Loucy (cell line): ENCODE results near the gene MSH2.

Source experiments
- H2AFZ ChIP-seq: fragments of 200-600 bp; sonication (generic); 2 replicates; pipeline ENCODE4 v1.6.0; 2016; ENCODE audit warnings: antibody characterized with exemption, mild to moderate bottlenecking, low read length, moderate library complexity
- H3F3A ChIP-seq: fragments of 200-600 bp; 2 replicates; pipeline ENCODE4 v1.6.0; 2016; ENCODE audit warnings: antibody characterized with exemption, low read depth, mild to moderate bottlenecking
- H3K27me3 ChIP-seq: fragments of 200-600 bp; sonication (generic); 2 replicates; pipeline ENCODE4 v1.6.1; 2014; ENCODE audit warnings: low read length, mild to moderate bottlenecking; ENCODE audit not compliant: insufficient read depth, poor library complexity, severe bottlenecking
- H3K36me3 ChIP-seq: fragments of 200-600 bp; sonication (generic); 2 replicates; pipeline ENCODE4 v1.6.1; 2016; ENCODE audit warnings: low read length; ENCODE audit not compliant: insufficient read depth
- H3K4me1 ChIP-seq: fragments of 200-600 bp; sonication (generic); 2 replicates; pipeline ENCODE4 v1.5.1; 2014; ENCODE audit warnings: low read length, mild to moderate bottlenecking; ENCODE audit not compliant: insufficient read depth, poor library complexity, severe bottlenecking
- H3K4me2 ChIP-seq: fragments of 200-600 bp; sonication (generic); 2 replicates; pipeline ENCODE4 v1.6.0; 2014; ENCODE audit warnings: antibody characterized with exemption, low read length, low read depth, mild to moderate bottlenecking; ENCODE audit not compliant: poor library complexity, severe bottlenecking
- H3K4me3 ChIP-seq: fragments of 200-600 bp; sonication (generic); 2 replicates; pipeline ENCODE4 v1.5.1; 2014; ENCODE audit warnings: low read length, mild to moderate bottlenecking, mixed read lengths; ENCODE audit not compliant: poor library complexity, severe bottlenecking
- H3K79me2 ChIP-seq: fragments of 200-600 bp; sonication (generic); 2 replicates; pipeline ENCODE4 v1.6.1; 2014; ENCODE audit warnings: low read length; ENCODE audit not compliant: insufficient read depth
- H3K9ac ChIP-seq: fragments of 200-600 bp; sonication (generic); 2 replicates; pipeline ENCODE4 v1.6.0; 2014; ENCODE audit warnings: mild to moderate bottlenecking, low read depth, low read length, moderate library complexity; ENCODE audit not compliant: poor library complexity, severe bottlenecking
- H3K9me2 ChIP-seq: fragments of 200-600 bp; sonication (generic); replicated peaks from 2 replicates; pipeline ENCODE4 v1.6.1; 2016; ENCODE audit warnings: low read depth, low read length, mixed read lengths
- H3K9me3 ChIP-seq: fragments of 200-600 bp; sonication (generic); 2 replicates; pipeline ENCODE4 v1.6.1; 2014; ENCODE audit warnings: mild to moderate bottlenecking, antibody characterized with exemption, low read length, low read depth; ENCODE audit not compliant: insufficient read depth
- H4K20me1 ChIP-seq: fragments of 200-600 bp; sonication (generic); 2 replicates; pipeline ENCODE4 v1.6.0; 2014; ENCODE audit warnings: antibody characterized with exemption, low read length, mild to moderate bottlenecking; ENCODE audit not compliant: insufficient read depth, poor library complexity, severe bottlenecking
- EZH2phosphoT487 ChIP-seq: fragments of 200-600 bp; IDR thresholded peaks from 2 replicates; pipeline ENCODE4 v1.6.1; 2018; ENCODE audit warnings: antibody characterized with exemption, mild to moderate bottlenecking, moderate library complexity, borderline replicate concordance
- TF ChIP-seq, protein P1 (sequence below): fragments of 200-600 bp; sonication (generic); conservative IDR thresholded peaks from 2 replicates; pipeline ENCODE4 v1.5.1; 2014; ENCODE audit warnings: mild to moderate bottlenecking, antibody characterized with exemption, low read length

The MSH2 gene

DNA sequence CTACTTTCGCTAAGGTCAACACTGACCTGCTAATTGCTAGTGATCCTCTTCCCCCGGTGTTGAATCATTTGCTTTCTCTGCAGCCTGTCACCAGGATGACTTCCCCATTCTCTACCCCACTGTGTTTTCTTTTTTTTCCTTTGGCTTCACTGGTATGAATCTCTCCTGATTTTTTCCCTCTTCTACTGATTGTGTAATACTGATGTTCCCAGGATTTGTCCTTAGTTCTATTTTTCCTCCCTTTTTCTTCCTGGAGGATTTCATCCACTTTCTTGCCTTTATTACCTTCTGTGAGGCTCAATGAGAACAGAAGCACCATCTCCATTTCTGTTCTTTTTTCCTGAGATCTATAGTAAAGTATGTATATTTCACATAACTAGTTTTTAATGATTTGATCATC is 14.1 kb upstream of the MSH2 start:
- no peak overlapping the region for H3K4me2 ChIP-seq
- no peak overlapping the region for H3K9ac ChIP-seq
- H4K20me1 ChIP-seq = no peaks in the 10 kb centered on the region
- no peaks in the 10 kb centered on the region for H3K9me3 ChIP-seq
- H2AFZ ChIP-seq = peak overlapping the region; percentile 3; the same call in 1 of the 2 replicates
- H3K4me1 ChIP-seq = no peaks in the 10 kb centered on the region
- TF ChIP-seq EZH2phosphoT487 = no peak
- TF ChIP-seq, protein P1, sequence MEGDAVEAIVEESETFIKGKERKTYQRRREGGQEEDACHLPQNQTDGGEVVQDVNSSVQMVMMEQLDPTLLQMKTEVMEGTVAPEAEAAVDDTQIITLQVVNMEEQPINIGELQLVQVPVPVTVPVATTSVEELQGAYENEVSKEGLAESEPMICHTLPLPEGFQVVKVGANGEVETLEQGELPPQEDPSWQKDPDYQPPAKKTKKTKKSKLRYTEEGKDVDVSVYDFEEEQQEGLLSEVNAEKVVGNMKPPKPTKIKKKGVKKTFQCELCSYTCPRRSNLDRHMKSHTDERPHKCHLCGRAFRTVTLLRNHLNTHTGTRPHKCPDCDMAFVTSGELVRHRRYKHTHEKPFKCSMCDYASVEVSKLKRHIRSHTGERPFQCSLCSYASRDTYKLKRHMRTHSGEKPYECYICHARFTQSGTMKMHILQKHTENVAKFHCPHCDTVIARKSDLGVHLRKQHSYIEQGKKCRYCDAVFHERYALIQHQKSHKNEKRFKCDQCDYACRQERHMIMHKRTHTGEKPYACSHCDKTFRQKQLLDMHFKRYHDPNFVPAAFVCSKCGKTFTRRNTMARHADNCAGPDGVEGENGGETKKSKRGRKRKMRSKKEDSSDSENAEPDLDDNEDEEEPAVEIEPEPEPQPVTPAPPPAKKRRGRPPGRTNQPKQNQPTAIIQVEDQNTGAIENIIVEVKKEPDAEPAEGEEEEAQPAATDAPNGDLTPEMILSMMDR = no peak
- H3K36me3 ChIP-seq = no peaks in the 10 kb centered on the region
- no peaks in the 10 kb centered on the region for H3K9me2 ChIP-seq
- H3F3A ChIP-seq = no peaks in the 10 kb centered on the region
- no peaks in the 10 kb centered on the region for H3K27me3 ChIP-seq
- H3K79me2 ChIP-seq = no peaks in the 10 kb centered on the region
- H3K4me3 ChIP-seq = no peak overlapping the region

DNA sequence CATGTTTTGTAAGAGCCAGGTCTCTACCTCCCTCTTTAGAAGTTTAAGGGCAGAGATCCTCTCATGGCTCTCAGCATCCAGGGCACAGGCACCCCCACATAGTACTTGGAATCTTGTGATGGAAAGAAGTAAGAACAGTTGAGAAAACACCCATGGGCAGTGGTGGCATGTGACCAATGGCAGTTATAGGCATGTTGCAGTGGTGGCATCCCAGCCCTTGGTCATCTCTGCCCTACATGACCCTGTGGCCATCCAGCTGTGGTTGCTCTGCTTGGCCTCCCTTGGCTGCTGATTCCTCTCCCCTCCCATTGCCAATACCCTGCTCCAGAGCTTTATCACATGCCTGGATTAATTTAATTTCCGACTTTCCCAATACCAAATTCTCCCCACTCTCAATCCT is 13.3 kb upstream of the MSH2 start:
- Histone ChIP-seq H3K9me2 (no peaks in the 10 kb centered on the region), H3K9ac (no peak overlapping the region), H3F3A (no peaks in the 10 kb centered on the region), H2AFZ (peak overlapping the region; percentile 17; the same call in 1 of the 2 replicates), H3K4me3 (no peak overlapping the region), H3K79me2 (no peaks in the 10 kb centered on the region), H3K9me3 (no peaks in the 10 kb centered on the region), H3K4me1 (no peaks in the 10 kb centered on the region), H3K4me2 (no peak overlapping the region), H4K20me1 (no peaks in the 10 kb centered on the region), H3K27me3 (no peaks in the 10 kb centered on the region), H3K36me3 (no peaks in the 10 kb centered on the region)
- no peak for TF ChIP-seq EZH2phosphoT487
- TF ChIP-seq, protein P1 = no peak

DNA sequence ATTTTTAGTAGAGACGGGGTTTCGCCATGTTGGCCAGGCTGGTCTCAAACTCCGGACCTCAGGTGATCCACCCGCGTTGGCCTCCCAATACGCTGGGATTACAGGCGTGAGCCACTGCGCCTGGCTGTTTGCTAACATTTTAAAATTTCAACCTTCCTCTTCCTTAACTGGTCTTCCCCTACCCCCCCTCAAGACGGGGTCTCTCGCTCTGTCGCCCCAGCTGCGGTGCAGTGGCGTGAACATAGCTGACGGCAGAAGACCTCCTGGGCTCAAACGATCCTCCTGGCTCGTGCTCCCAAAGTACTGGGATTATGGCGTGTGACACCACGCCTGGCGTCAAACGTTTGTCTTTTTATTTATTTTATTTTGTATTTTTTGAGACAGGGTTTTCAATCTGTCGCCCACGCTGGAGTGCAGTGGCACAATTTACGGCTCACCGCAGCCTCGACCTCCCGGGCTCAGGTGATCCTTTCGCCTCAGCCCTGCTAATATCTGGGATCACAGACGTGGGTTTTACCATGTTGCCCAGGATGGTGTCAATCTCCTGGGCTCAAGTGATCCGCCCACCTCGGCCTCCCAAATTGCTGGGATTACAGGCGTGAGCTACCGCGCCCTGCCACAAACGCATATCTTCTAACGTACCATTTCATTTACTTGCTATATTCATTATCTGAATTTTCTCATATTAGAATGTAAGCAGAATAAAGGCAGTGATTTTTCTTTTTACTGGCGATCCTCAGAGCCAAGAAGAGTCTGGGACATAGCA is 984 bp upstream of the MSH2 start:
- peak overlapping the region; percentile 94 for H2AFZ ChIP-seq
- H3K9ac ChIP-seq = peak overlapping the region; percentile 92
- H3K4me1 ChIP-seq = peaks cover 15% of the 10 kb centered on the region
- H3K4me2 ChIP-seq = peak overlapping the region; percentile 96
- peaks cover 39% of the 10 kb centered on the region for H3K79me2 ChIP-seq
- H3K4me3 ChIP-seq = peak overlapping the region; percentile 92
- no peaks in the 10 kb centered on the region for H3K9me2 ChIP-seq
- peaks cover 15% of the 10 kb centered on the region for H4K20me1 ChIP-seq
- H3K27me3 ChIP-seq = no peaks in the 10 kb centered on the region
- TF ChIP-seq, protein P1 = no peak
- TF ChIP-seq EZH2phosphoT487 = no peak
- H3K9me3 ChIP-seq = peaks cover under 1% of the 10 kb centered on the region; the same call in 1 of the 2 replicates
- no peaks in the 10 kb centered on the region for H3F3A ChIP-seq
- H3K36me3 ChIP-seq = no peaks in the 10 kb centered on the region
